Measurements from ENCODE around the gene SNX7.

SNX7 gene

GRCh38 chr1:98697781-98698180, 36.3 kb downstream of the SNX7 start:
- DNase-seq (ENCODE audit: low read depth in 2 of 2): no peak

GRCh38 chr1:98698625-98699024, 37.1 kb downstream of the SNX7 start:
- DNase-seq (ENCODE audit: low read depth in 2 of 2): no peak

- DNase-seq (ENCODE audit: low read depth in 2 of 2): no peak
Measured at GRCh38 chr1:98700228-98700627, 38.7 kb downstream of the SNX7 start.

GRCh38 chr1:98702976-98703375, 41.5 kb downstream of the SNX7 start:
- DNase-seq (ENCODE audit: low read depth in 2 of 2): no peak

- no peak for DNase-seq (ENCODE audit: low read depth in 2 of 2)
Measured at GRCh38 chr1:98704474-98704873, 43.0 kb downstream of the SNX7 start.

GRCh38 chr1:98704971-98705370, 43.5 kb downstream of the SNX7 start:
- DNase-seq (ENCODE audit: low read depth in 2 of 2): no peak

GRCh38 chr1:98705591-98705990, 44.1 kb downstream of the SNX7 start:
- DNase-seq (ENCODE audit: low read depth in 2 of 2): no peak

GRCh38 chr1:98706173-98706843, 44.8 kb downstream of the SNX7 start:
- no peak for DNase-seq (ENCODE audit: low read depth in 2 of 2)

GRCh38 chr1:98707556-98707955, 46.0 kb downstream of the SNX7 start:
- DNase-seq (ENCODE audit: low read depth in 2 of 2): no peak

GRCh38 chr1:98709906-98710305, 48.4 kb downstream of the SNX7 start:
- no peak for DNase-seq (ENCODE audit: low read depth in 2 of 2)

- no peak for DNase-seq (ENCODE audit: low read depth in 2 of 2)
Measured at GRCh38 chr1:98723574-98723973, 62.1 kb downstream of the SNX7 start.

GRCh38 chr1:98732985-98733781, 71.7 kb downstream of the SNX7 start:
- DNase-seq (ENCODE audit: low read depth in 2 of 2): no peak

GRCh38 chr1:98733782-98734112, 72.2 kb downstream of the SNX7 start:
- no peak for DNase-seq (ENCODE audit: low read depth in 2 of 2)

GRCh38 chr1:98735756-98736155, 74.2 kb downstream of the SNX7 start:
- DNase-seq (ENCODE audit: low read depth in 2 of 2): no peak

- no peak for DNase-seq (ENCODE audit: low read depth in 2 of 2)
Measured at GRCh38 chr1:98737835-98738234, 76.3 kb downstream of the SNX7 start.

GRCh38 chr1:98739762-98740161, 78.2 kb downstream of the SNX7 start:
- DNase-seq (ENCODE audit: low read depth in 2 of 2): no peak

- DNase-seq (ENCODE audit: low read depth in 2 of 2): no peak
Measured at GRCh38 chr1:98741164-98741563, 79.6 kb downstream of the SNX7 start.

- DNase-seq (ENCODE audit: low read depth in 2 of 2): no peak
Measured at GRCh38 chr1:98749152-98749756, 87.7 kb downstream of the SNX7 start.

- no peak for DNase-seq (ENCODE audit: low read depth in 2 of 2)
Measured at GRCh38 chr1:98754176-98754575, 92.7 kb downstream of the SNX7 start.

GRCh38 chr1:98761219-98761865, 99.8 kb downstream of the SNX7 start:
- DNase-seq (ENCODE audit: low read depth in 2 of 2): no peak

- no peak for DNase-seq (ENCODE audit: low read depth in 2 of 2)
Measured at GRCh38 chr1:98763488-98764150, 102.1 kb downstream of the SNX7 start.

GRCh38 chr1:98764485-98764884, 103.0 kb downstream of the SNX7 start:
- no peak for DNase-seq (ENCODE audit: low read depth in 2 of 2)
